ENCODE results near the gene PEF1.

PEF1 gene, protein sequence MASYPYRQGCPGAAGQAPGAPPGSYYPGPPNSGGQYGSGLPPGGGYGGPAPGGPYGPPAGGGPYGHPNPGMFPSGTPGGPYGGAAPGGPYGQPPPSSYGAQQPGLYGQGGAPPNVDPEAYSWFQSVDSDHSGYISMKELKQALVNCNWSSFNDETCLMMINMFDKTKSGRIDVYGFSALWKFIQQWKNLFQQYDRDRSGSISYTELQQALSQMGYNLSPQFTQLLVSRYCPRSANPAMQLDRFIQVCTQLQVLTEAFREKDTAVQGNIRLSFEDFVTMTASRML

DNA sequence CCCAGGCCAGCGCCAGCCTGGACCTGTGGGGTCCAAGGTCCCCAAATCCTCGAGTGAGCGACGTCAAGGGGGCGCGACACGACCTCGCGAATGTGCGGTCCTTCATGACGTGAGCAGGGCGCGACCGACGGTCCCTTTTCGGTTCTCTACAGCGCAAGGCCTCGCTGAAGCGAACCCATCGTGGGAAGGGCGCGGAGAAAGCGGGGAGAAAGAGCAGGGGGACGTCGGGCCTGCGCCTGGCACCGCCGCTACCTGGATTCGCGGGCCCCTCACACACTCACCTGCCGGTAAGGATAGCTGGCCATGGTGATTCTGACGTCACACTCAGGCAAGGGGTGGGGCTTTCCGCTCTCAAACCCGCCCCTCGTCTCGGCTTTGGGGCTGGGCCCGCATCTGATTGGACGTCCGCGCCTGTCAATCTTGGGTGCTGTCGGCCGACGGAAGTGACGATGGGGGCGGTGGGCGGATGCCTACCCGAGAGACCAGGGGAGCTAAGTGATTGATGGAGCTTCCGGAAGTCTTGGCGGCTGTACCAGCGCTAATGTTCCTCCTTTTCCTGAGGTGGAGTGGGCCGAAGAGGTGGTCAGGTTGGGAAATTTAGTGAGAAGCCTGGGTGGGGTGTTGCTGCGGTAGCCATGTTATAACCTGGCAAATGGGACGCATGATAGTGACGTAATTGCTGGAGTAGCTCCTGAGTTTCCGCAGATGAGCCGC is at the start of gene PEF1:
PEF1 (minus strand) TSS at position 317 of the 714 bp plus-strand sequence; CDS start at position 305, 12 bp downstream.
- peak; percentile 98 for DNase-seq

DNA sequence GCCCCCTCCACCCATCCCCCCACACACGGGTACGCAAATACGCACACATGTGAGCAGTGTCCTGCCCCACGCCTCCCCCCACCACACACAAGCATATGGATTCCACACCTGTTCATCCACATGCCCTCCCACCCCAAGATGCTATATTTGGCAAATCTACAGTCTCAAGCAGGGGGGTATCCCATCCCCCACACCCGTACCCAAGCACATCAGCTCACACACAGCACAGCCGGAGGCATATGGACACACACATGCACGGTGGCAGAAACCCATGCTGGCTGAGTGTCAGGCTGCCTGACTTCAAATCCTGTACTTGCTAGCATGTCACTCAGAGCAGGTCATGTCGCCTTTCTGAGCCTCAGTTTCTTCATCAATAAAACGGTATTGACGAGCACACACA is 48.6 kb upstream of the PEF1 start:
- DNase-seq = no peak

DNA sequence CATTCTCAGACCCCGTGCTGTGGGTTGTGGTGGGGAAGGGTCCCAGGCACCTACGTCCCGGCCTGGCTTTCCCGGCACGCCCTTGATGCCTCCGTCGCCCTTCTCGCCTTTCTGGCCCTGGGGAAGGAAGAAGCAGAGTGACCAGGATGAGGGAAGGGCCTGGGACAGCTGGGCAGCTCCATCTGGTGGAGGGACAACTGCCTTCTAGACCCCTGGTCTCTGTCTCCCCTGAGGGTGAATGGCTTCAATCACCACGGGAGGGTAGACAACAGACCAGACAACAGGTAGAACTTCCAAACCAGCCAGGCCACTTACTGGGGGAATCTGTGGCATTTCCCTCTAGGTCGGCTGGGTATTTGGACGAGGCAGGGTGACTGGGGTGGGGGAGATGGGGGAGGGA is 47.3 kb upstream of the PEF1 start:
- no peak for DNase-seq

GRCh38 chr1:31691446-31691845 is 46.8 kb upstream of the PEF1 start:
- DNase-seq = no peak

- DNase-seq = no peak
Measured at GRCh38 chr1:31690921-31691320, 46.2 kb upstream of the PEF1 start.

- DNase-seq = no peak
Measured at GRCh38 chr1:31689854-31690253, 45.2 kb upstream of the PEF1 start.

DNA sequence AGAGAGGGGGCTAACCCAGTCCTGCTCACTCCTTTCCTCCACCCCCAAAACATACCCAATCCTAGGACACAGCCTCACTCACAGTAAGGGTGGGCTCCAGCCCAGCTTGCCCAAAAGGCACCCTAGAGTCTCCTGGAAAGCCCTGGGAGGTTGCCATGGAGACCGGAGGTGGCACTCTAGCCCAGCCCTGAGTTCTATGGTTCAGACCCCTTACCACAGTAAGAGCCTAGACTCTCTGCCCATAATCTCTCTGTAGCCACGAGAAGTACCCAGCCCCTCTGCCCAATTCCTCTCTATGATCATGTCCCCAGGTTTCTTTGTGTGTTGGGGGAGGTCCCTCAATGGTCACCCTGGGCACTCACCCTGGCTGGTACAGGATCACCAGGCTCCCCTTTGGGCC is 44.7 kb upstream of the PEF1 start:
- DNase-seq = no peak

DNA sequence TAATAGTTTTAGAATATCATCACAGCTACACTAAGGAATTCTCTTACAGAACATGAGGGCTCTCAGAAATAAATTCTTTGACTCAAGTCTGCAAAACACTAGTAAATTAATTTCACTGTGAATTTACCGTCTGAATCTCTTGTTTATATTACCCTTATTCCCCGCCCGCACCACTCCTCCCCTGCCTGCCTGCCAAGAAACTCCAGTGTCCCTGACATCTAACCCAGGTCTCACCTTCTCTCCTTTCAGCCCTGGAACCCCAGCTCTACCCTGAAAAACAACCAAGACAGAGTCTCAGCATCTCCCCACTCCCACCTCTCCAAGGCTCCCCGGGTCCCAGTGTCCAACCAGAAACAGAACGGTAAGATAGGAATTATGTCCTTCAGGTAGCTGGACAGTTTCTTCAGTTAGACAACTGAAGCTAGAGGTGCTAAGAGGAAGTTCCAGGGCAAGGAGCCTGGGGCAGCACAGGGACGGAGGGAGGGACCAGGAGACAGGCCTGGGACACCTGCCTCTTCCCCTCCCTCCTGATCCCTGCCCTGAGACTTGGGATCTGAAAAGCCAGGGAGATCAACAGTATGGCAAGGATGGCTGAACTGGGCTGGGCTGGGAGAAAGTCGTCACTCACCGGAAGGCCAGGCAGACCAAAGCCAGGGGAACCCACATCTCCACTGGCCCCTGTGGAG is 43.7 kb upstream of the PEF1 start:
- no peak for DNase-seq

GRCh38 chr1:31687601-31688000 is 42.9 kb upstream of the PEF1 start:
- DNase-seq = no peak

- no peak for DNase-seq
Measured at GRCh38 chr1:31685795-31686194, 41.1 kb upstream of the PEF1 start.

- DNase-seq = no peak
Measured at GRCh38 chr1:31683997-31684396, 39.3 kb upstream of the PEF1 start.

- no peak for DNase-seq
Measured at GRCh38 chr1:31681415-31681814, 36.7 kb upstream of the PEF1 start.

- no peak for DNase-seq
Measured at GRCh38 chr1:31679676-31680230, 35.1 kb upstream of the PEF1 start.

GRCh38 chr1:31679091-31679490 is 34.4 kb upstream of the PEF1 start:
- no peak for DNase-seq

DNA sequence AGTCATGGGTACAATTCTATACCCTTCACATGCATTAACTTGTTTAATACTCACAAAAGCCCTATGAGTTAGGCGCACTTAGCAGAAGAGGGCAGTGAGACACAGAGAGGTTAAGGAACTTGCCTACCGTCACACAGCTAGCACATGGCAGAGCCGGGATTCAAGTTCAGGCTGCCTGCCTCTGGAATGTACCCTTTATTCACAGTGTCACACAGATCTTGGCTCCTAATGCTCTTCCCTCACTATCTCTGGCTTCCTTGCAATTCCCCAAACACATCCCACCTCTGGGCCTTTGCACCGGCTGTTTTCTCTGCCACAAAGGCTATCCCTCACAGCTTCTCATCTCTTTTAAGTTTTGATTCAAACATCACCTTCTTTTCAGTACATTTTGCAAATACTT is 34.0 kb upstream of the PEF1 start:
- DNase-seq = no peak

- no peak for DNase-seq
Measured at GRCh38 chr1:31677949-31678348, 33.3 kb upstream of the PEF1 start.

- no peak for DNase-seq
Measured at GRCh38 chr1:31677401-31677800, 32.7 kb upstream of the PEF1 start.

DNA sequence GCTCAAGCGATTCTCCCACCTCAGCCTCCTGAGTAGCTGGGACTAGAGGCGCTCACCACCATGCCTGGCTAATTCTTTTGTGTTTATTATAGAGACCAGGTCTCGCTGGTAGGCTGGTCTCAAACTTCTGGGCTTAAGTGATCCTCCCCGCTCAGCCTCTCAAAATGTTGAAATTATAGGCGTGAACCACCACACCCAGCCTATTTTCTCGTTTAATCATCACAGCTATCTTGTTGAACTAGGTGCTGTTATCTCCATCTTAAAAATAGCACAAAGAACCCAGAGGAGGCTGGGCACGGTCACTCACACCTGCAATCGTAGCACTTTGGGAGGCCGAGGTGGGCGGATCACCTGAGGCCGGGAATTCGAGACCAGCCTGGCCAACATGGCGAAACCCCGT is 31.1 kb upstream of the PEF1 start:
- no peak for DNase-seq

GRCh38 chr1:31675161-31675560 is 30.5 kb upstream of the PEF1 start:
- no peak for DNase-seq

- DNase-seq = no peak
Measured at GRCh38 chr1:31674626-31675025, 29.9 kb upstream of the PEF1 start.

DNA sequence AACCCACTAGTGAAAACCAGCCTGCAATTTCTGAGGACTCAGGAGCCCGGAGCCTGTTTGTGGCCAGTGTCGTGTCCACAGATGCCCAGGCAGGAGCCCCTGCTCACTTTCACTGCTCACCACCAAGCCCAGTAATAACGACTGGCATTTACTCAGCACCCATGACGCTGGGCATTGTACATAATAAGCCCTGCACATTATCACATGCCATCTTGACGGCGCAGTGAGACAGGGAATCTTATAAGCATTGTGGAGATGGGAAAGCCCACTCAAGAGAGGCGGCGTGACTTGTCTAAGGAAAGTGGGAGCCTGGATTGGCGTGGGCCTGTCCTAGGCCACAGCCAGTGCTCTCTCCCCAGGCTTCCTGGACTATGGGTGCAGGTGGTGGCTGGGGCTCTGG is 28.8 kb upstream of the PEF1 start:
- no peak for DNase-seq

- DNase-seq = no peak
Measured at GRCh38 chr1:31672986-31673385, 28.3 kb upstream of the PEF1 start.

GRCh38 chr1:31671561-31672201 is 27.0 kb upstream of the PEF1 start:
- no peak for DNase-seq

Data from CD4-positive, alpha-beta T cell treated with Interleukin-15 for 1 hour (primary cell).